H9 (cell line): ENCODE measurements around the gene VMA21. TPM values are rescaled to one million over a fixed set of nuclear protein-coding genes. Genes with fewer than 3 reads are reported as not detected.

Experiments
- DNase-seq: peaks from one replicate; pipeline ENCODE4 v3.0.0-alpha.2; 2017
- H2AFZ ChIP-seq: one replicate; pipeline ENCODE4 v1.6.1; 2013; ENCODE audit warnings: mild to moderate bottlenecking, low read length, control low read depth, moderate library complexity
- H2AK5ac ChIP-seq: 2 replicates; pipeline ENCODE4 v1.6.1; 2013; ENCODE audit warnings: low read length, control low read depth, mixed read lengths; ENCODE audit not compliant: insufficient read length
- H2BK120ac ChIP-seq: one replicate; pipeline ENCODE4 v1.6.1; 2013; ENCODE audit warnings: low read depth, mild to moderate bottlenecking, low read length, control low read depth, inconsistent platforms; ENCODE audit not compliant: poor library complexity, severe bottlenecking
- H2BK12ac ChIP-seq: 2 replicates; pipeline ENCODE4 v1.6.1; 2013; ENCODE audit warnings: low read length, control low read depth, mixed read lengths, low read depth; ENCODE audit not compliant: insufficient read length
- H2BK15ac ChIP-seq: 2 replicates; pipeline ENCODE4 v1.6.1; 2013; ENCODE audit warnings: low read depth, low read length, control low read depth
- H2BK20ac ChIP-seq: one replicate; pipeline ENCODE4 v1.6.1; 2013; ENCODE audit warnings: low read depth, mild to moderate bottlenecking, low read length, control low read depth, inconsistent platforms; ENCODE audit not compliant: poor library complexity, severe bottlenecking
- H2BK5ac ChIP-seq: 2 replicates; pipeline ENCODE4 v1.6.1; 2013; ENCODE audit warnings: low read length, control low read depth, mixed read lengths; ENCODE audit not compliant: insufficient read length
- H3K14ac ChIP-seq: 2 replicates; pipeline ENCODE4 v1.6.1; 2013; ENCODE audit warnings: low read length, control low read depth; ENCODE audit not compliant: insufficient read depth
- H3K18ac ChIP-seq: 2 replicates; pipeline ENCODE4 v1.6.1; 2013; ENCODE audit warnings: low read depth, mild to moderate bottlenecking, mixed read lengths, low read length, control low read depth; ENCODE audit not compliant: insufficient read length
- H3K23ac ChIP-seq: 2 replicates; pipeline ENCODE4 v1.6.1; 2013; ENCODE audit warnings: low read length, control low read depth, mixed read lengths, low read depth; ENCODE audit not compliant: insufficient read length
- H3K23me2 ChIP-seq: 2 replicates; pipeline ENCODE4 v1.6.1; 2013; ENCODE audit warnings: low read depth, mild to moderate bottlenecking, mixed read lengths, low read length, control low read depth; ENCODE audit not compliant: insufficient read length, poor library complexity, severe bottlenecking
- H3K27ac ChIP-seq: 2 replicates; pipeline ENCODE4 v1.5.1; 2013; ENCODE audit warnings: low read length, control low read depth, mixed read lengths, low read depth; ENCODE audit not compliant: insufficient read length
- H3K27me3 ChIP-seq: 2 replicates; pipeline ENCODE4 v1.6.1; 2013; ENCODE audit warnings: low read length, control low read depth, inconsistent platforms; ENCODE audit not compliant: insufficient read depth
- H3K4ac ChIP-seq: 2 replicates; pipeline ENCODE4 v1.6.1; 2013; ENCODE audit warnings: low read depth, mild to moderate bottlenecking, control low read depth, inconsistent platforms, low read length, moderate library complexity
- H3K4me1 ChIP-seq: 2 replicates; pipeline ENCODE4 v1.6.1; 2013; ENCODE audit warnings: low read length, control low read depth, inconsistent platforms; ENCODE audit not compliant: insufficient read depth
- H3K4me2 ChIP-seq: 2 replicates; pipeline ENCODE4 v1.6.1; 2013; ENCODE audit warnings: low read length, control low read depth, mixed read lengths; ENCODE audit not compliant: insufficient read length, insufficient read depth
- H3K56ac ChIP-seq: 2 replicates; pipeline ENCODE4 v1.6.1; 2013; ENCODE audit warnings: low read depth, mild to moderate bottlenecking, mixed read lengths, low read length, control low read depth; ENCODE audit not compliant: insufficient read length
- H3K79me1 ChIP-seq: 2 replicates; pipeline ENCODE4 v1.6.1; 2013; ENCODE audit warnings: low read depth, mild to moderate bottlenecking, moderate library complexity, low read length, control low read depth, inconsistent platforms; ENCODE audit not compliant: insufficient read depth, poor library complexity, severe bottlenecking
- H3K79me2 ChIP-seq: 2 replicates; pipeline ENCODE4 v1.6.1; 2013; ENCODE audit warnings: low read length, control low read depth, inconsistent platforms; ENCODE audit not compliant: insufficient read depth
- H3K9ac ChIP-seq: 2 replicates; pipeline ENCODE4 v1.6.1; 2013; ENCODE audit warnings: low read length, control low read depth, mixed read lengths; ENCODE audit not compliant: insufficient read length; ENCODE audit errors: extremely low read depth
- H3K9me3 ChIP-seq: one replicate; pipeline ENCODE4 v1.6.1; 2013; ENCODE audit warnings: low read depth, low read length, inconsistent platforms; ENCODE audit not compliant: control insufficient read depth
- H3T11ph ChIP-seq: one replicate; pipeline ENCODE4 v1.6.1; 2013; ENCODE audit warnings: mild to moderate bottlenecking, low read length, control low read depth, inconsistent platforms
- H4K20me1 ChIP-seq: one replicate; pipeline ENCODE4 v1.6.1; 2013; ENCODE audit not compliant: control insufficient read depth, insufficient read length, insufficient read depth
- H4K5ac ChIP-seq: 2 replicates; pipeline ENCODE4 v1.6.1; 2013; ENCODE audit warnings: low read depth, mild to moderate bottlenecking, mixed read lengths, low read length, control low read depth; ENCODE audit not compliant: insufficient read length
- H4K8ac ChIP-seq: replicated peaks from 2 replicates; pipeline ENCODE4 v1.6.1; 2013; ENCODE audit warnings: low read length, control low read depth, mixed read lengths, low read depth; ENCODE audit not compliant: insufficient read length
- H4K91ac ChIP-seq: 2 replicates; pipeline ENCODE4 v1.6.1; 2013; ENCODE audit warnings: low read depth, mild to moderate bottlenecking, moderate library complexity, mixed read lengths, low read length, control low read depth; ENCODE audit not compliant: insufficient read length
- H3K27ac Mint-ChIP-seq, 3 experiments: 2 replicates in 2 of 3; 3 replicates in 1 of 3; pipeline ENCODE4 v1.8.0; 2020 to 2021; ENCODE audit warnings: mixed read lengths in 3 of 3, mild to moderate bottlenecking in 1 of 3, moderate library complexity in 1 of 3
- H3K27me3 Mint-ChIP-seq: 2 replicates; pipeline ENCODE4 v1.8.0; 2021; ENCODE audit warnings: low read depth, mild to moderate bottlenecking, moderate library complexity, mixed read lengths
- H3K36me3 Mint-ChIP-seq, 3 experiments: 2 replicates in 2 of 3; 3 replicates in 1 of 3; pipeline ENCODE4 v1.8.0; 2020 to 2021; ENCODE audit warnings: low read depth in 3 of 3, mixed read lengths in 3 of 3; ENCODE audit not compliant: insufficient read depth in 1 of 3
- H3K4me1 Mint-ChIP-seq, 2 experiments: 2 replicates each; pipeline ENCODE4 v1.8.0; 2020; ENCODE audit warnings: mixed read lengths in 2 of 2
- H3K4me3 Mint-ChIP-seq, 2 experiments: 2 replicates in 1 of 2; 3 replicates in 1 of 2; pipeline ENCODE4 v1.8.0; 2020 to 2021; ENCODE audit warnings: mild to moderate bottlenecking in 2 of 2, mixed read lengths in 2 of 2, moderate library complexity in 1 of 2
- H3K9me3 Mint-ChIP-seq, 2 experiments: 2 replicates in 1 of 2; 3 replicates in 1 of 2; pipeline ENCODE4 v1.8.0; 2020; ENCODE audit warnings: mild to moderate bottlenecking in 2 of 2, mixed read lengths in 2 of 2, moderate library complexity in 1 of 2
- WGBS: extraction: QIAGEN DNeasy Blood & Tissue Kit; methylation state at CpG from one replicate; pipeline ENCODE4 v1.1.7; 2013; ENCODE audit warnings: missing lambda C conversion rate, low lambda C conversion rate, mixed read lengths; ENCODE audit not compliant: insufficient read length; ENCODE audit errors: extremely low coverage; 5-methylcytosine and 5-hydroxymethylcytosine counted together
- total RNA-seq: library from RNA; stranded (reverse); gene quantifications from 2 replicates; pipeline ENCODE4 v1.2.1, GENCODE V29; 2021
- TF ChIP-seq, protein P1 (sequence below): fragments of 200-600 bp; sonication (generic); conservative IDR thresholded peaks from 3 replicates; pipeline ENCODE4 v1.8.0; 2021; ENCODE audit warnings: antibody characterized with exemption, mild to moderate bottlenecking

The VMA21 gene
- total RNA-seq, 1 experiment from 2014 or later: 50.3 TPM

GRCh38 chrX:151365579-151365978 is 31.4 kb upstream of the VMA21 start:
- no peak overlapping the region for H3K14ac ChIP-seq
- no peaks in the 10 kb centered on the region for H4K20me1 ChIP-seq
- DNase-seq: no peak
- H3K9ac ChIP-seq: no peak overlapping the region
- Mint-ChIP-seq H3K36me3 (peaks cover 0 to 4% (median 0%) of the 10 kb centered on the region in 3 experiments; a peak in 1 of 7 replicates), H3K4me1 (no peaks in the 10 kb centered on the region), H3K27ac (no peak overlapping the region), H3K4me3 (no peak overlapping the region), H3K27me3 (peaks cover 34% of the 10 kb centered on the region), H3K9me3 (peaks cover 64 to 66% of the 10 kb centered on the region in 2 experiments)
- H3K27me3 ChIP-seq: no peaks in the 10 kb centered on the region
- H4K5ac ChIP-seq: no peak overlapping the region
- no peak overlapping the region for H2BK15ac ChIP-seq
- H3K9me3 ChIP-seq: peaks cover 19% of the 10 kb centered on the region
- H3K27ac ChIP-seq: no peak overlapping the region
- no peak overlapping the region for H2BK12ac ChIP-seq
- H2AK5ac ChIP-seq: no peak overlapping the region
- H3K18ac ChIP-seq: no peak overlapping the region
- H4K91ac ChIP-seq: no peak overlapping the region
- no peak overlapping the region for H2BK120ac ChIP-seq
- H3K23me2 ChIP-seq: no peaks in the 10 kb centered on the region
- no peak overlapping the region for H3K4me2 ChIP-seq
- no peaks in the 10 kb centered on the region for H3K79me1 ChIP-seq
- no peaks in the 10 kb centered on the region for H3K79me2 ChIP-seq
- no peak overlapping the region for H2BK5ac ChIP-seq
- no CpG with 5 or more reads among the region's 2 CpGs for WGBS
- no peak overlapping the region for H2BK20ac ChIP-seq
- no peak overlapping the region for H4K8ac ChIP-seq
- H3K4ac ChIP-seq: no peak overlapping the region
- no peaks in the 10 kb centered on the region for H3K4me1 ChIP-seq
- H3K23ac ChIP-seq: no peak overlapping the region
- TF ChIP-seq, protein P1, sequence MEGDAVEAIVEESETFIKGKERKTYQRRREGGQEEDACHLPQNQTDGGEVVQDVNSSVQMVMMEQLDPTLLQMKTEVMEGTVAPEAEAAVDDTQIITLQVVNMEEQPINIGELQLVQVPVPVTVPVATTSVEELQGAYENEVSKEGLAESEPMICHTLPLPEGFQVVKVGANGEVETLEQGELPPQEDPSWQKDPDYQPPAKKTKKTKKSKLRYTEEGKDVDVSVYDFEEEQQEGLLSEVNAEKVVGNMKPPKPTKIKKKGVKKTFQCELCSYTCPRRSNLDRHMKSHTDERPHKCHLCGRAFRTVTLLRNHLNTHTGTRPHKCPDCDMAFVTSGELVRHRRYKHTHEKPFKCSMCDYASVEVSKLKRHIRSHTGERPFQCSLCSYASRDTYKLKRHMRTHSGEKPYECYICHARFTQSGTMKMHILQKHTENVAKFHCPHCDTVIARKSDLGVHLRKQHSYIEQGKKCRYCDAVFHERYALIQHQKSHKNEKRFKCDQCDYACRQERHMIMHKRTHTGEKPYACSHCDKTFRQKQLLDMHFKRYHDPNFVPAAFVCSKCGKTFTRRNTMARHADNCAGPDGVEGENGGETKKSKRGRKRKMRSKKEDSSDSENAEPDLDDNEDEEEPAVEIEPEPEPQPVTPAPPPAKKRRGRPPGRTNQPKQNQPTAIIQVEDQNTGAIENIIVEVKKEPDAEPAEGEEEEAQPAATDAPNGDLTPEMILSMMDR: no peak
- no peak overlapping the region for H3T11ph ChIP-seq
- no peak overlapping the region for H3K56ac ChIP-seq
- no peak overlapping the region for H2AFZ ChIP-seq
